HFFc6 (cell line): Measurements from ENCODE around the gene DUSP9. TPM values are rescaled to one million over a fixed set of nuclear protein-coding genes. Genes with fewer than 3 reads are reported as not detected.
"Not testable (repeated sequence)": the region's sequence is repeated elsewhere in the genome, so short reads cannot be mapped to it uniquely, and the experiment has no call there.

Experiments
- DNase-seq: peaks from one replicate; pipeline ENCODE4 v3.0.0-alpha.2; 2018
- H3K27ac Mint-ChIP-seq: 2 replicates; pipeline ENCODE4 v1.8.0; 2020; ENCODE audit warnings: mild to moderate bottlenecking, mixed read lengths
- H3K27me3 Mint-ChIP-seq: 2 replicates; pipeline ENCODE4 v1.8.0; 2021; ENCODE audit warnings: mild to moderate bottlenecking, moderate library complexity, mixed read lengths; ENCODE audit not compliant: insufficient read depth
- H3K36me3 Mint-ChIP-seq: 2 replicates; pipeline ENCODE4 v1.8.0; 2021; ENCODE audit warnings: low read depth, mixed read lengths
- H3K4me1 Mint-ChIP-seq: 2 replicates; pipeline ENCODE4 v1.8.0; 2020; ENCODE audit warnings: low read depth, mixed read lengths
- H3K4me3 Mint-ChIP-seq: 2 replicates; pipeline ENCODE4 v1.8.0; 2020; ENCODE audit warnings: mild to moderate bottlenecking, moderate library complexity, mixed read lengths
- H3K9me3 Mint-ChIP-seq: 2 replicates; pipeline ENCODE4 v1.8.0; 2020; ENCODE audit warnings: mild to moderate bottlenecking, mixed read lengths
- total RNA-seq, 6 experiments: library from RNA; stranded (reverse); fragmentation: NEBNext Ultra II Directional; extraction: Animal tissue kit (Norgen Biotek cat#: 25700); gene quantifications; 2 replicates in 1 of 6; 3 replicates in 5 of 6; pipeline ENCODE4 v1.2.3, GENCODE V29; 2021
- TF ChIP-seq, protein P1 (sequence below): fragments of 200-600 bp; sonication (generic); IDR thresholded peaks from 2 replicates; pipeline ENCODE4 v1.5.0; 2021; ENCODE audit warnings: antibody characterized with exemption, mild to moderate bottlenecking

DUSP9 gene
- total RNA-seq, 6 experiments from 2014 or later: not detected

DNA sequence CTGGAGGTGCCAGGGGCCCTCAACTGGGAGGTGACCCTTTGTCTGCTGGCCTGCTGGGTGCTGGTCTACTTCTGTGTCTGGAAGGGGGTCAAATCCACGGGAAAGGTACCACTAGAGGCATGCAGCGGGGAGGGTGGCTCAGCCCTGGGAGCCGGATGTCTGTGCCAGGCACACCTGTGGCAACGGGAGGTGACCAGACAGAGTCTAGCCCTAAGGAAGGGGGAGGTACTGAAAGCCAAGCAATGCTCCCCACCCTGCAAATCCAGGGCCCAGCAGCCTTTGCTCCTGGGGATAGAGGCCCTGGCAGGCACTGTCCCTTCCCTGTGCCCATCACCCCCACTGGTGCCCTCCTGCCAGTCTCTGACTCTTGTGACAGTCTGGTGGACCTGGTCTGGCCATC is 45.0 kb downstream of the DUSP9 start:
- no peak overlapping the region for H3K27ac Mint-ChIP-seq
- no peaks in the 10 kb centered on the region for H3K36me3 Mint-ChIP-seq
- H3K4me3 Mint-ChIP-seq: no peak overlapping the region
- DNase-seq: no peak
- H3K27me3 Mint-ChIP-seq: peaks cover 4% of the 10 kb centered on the region; the same call in 1 of the 2 replicates
- TF ChIP-seq, protein P1, sequence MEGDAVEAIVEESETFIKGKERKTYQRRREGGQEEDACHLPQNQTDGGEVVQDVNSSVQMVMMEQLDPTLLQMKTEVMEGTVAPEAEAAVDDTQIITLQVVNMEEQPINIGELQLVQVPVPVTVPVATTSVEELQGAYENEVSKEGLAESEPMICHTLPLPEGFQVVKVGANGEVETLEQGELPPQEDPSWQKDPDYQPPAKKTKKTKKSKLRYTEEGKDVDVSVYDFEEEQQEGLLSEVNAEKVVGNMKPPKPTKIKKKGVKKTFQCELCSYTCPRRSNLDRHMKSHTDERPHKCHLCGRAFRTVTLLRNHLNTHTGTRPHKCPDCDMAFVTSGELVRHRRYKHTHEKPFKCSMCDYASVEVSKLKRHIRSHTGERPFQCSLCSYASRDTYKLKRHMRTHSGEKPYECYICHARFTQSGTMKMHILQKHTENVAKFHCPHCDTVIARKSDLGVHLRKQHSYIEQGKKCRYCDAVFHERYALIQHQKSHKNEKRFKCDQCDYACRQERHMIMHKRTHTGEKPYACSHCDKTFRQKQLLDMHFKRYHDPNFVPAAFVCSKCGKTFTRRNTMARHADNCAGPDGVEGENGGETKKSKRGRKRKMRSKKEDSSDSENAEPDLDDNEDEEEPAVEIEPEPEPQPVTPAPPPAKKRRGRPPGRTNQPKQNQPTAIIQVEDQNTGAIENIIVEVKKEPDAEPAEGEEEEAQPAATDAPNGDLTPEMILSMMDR: no peak
- H3K4me1 Mint-ChIP-seq: no peaks in the 10 kb centered on the region; the same call in 1 of the 2 replicates
- H3K9me3 Mint-ChIP-seq: no peaks in the 10 kb centered on the region

DNA sequence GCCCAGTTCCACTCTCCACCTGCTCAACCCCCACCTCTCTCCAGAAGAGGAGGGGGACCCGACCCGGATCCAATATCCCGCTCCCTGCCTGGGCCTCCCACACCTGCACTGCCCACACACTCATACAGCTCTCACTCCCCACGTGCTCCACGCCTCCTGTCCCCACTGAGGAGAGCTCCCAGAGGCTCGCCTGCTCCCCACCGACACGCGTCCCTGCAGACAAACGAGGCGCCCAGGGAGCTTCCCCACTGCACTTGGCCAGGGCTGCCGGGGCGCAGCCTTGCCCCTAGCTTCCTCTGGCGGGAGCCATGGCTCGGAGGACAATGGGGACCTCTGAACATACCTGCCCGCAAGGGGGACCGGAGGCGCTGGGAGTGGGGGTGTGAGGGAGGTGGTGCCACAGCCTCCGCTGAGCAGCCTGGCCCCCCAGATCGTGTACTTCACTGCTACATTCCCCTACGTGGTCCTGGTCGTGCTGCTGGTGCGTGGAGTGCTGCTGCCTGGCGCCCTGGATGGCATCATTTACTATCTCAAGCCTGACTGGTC is 45.7 kb downstream of the DUSP9 start:
- Mint-ChIP-seq H3K27ac (no peak overlapping the region), H3K9me3 (no peaks in the 10 kb centered on the region), H3K36me3 (no peaks in the 10 kb centered on the region), H3K27me3 (peaks cover 4% of the 10 kb centered on the region; the same call in 1 of the 2 replicates), H3K4me1 (peaks cover 7% of the 10 kb centered on the region; the same call in 1 of the 2 replicates), H3K4me3 (no peak overlapping the region)
- TF ChIP-seq, protein P1: no peak
- DNase-seq: no peak

DNA sequence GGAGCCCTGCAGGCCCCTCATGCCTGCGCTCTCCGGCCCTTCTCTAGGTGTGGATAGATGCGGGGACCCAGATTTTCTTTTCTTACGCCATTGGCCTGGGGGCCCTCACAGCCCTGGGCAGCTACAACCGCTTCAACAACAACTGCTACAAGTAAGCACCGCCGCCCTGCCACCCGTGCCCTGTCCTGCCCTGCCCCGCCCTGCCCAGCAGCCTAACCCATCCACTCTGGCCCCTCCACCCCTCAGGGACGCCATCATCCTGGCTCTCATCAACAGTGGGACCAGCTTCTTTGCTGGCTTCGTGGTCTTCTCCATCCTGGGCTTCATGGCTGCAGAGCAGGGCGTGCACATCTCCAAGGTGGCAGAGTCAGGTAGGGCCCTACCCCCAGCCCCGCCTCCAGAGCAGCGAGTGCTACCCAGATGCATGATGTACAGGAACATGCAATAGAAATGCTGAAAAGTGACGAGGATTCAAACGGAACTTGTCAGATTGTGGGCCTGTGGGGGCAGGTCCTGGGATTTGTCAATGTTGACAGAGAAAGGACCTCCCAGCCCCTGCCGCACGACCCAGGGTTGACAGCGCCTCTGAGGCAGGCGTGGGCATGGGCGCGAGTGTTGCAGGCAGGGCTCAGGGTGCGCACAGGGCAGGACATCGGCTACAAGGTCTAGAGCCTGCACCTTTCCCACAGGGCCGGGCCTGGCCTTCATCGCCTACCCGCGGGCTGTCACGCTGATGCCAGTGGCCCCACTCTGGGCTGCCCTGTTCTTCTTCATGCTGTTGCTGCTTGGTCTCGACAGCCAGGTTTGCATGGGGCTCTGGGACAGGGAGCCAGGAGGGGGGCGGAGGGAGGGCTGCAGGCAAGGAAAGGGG is 46.4 kb downstream of the DUSP9 start:
- peaks cover 4% of the 10 kb centered on the region; the same call in 1 of the 2 replicates for H3K27me3 Mint-ChIP-seq
- no peak overlapping the region for H3K27ac Mint-ChIP-seq
- H3K4me1 Mint-ChIP-seq: peaks cover 8% of the 10 kb centered on the region; the same call in 1 of the 2 replicates
- no peaks in the 10 kb centered on the region for H3K9me3 Mint-ChIP-seq
- H3K36me3 Mint-ChIP-seq: no peaks in the 10 kb centered on the region
- no peak for DNase-seq
- TF ChIP-seq, protein P1: no peak
- no peak overlapping the region for H3K4me3 Mint-ChIP-seq

DNA sequence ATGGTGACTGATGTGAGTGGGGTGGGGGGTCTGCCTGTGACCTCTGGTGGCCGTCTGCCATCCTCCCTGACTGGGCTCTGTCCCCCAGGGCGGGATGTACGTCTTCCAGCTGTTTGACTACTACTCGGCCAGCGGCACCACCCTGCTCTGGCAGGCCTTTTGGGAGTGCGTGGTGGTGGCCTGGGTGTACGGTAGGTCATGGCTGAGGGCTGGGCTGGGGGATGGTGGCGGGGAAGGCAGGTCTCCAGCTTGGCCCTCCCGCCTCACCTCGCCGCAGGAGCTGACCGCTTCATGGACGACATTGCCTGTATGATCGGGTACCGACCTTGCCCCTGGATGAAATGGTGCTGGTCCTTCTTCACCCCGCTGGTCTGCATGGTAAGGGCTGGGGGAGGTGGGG is 47.3 kb downstream of the DUSP9 start:
- H3K4me3 Mint-ChIP-seq, H3K27ac Mint-ChIP-seq, DNase-seq, H3K4me1 Mint-ChIP-seq, H3K36me3 Mint-ChIP-seq, H3K27me3 Mint-ChIP-seq, H3K9me3 Mint-ChIP-seq: not testable (repeated sequence)

DNA sequence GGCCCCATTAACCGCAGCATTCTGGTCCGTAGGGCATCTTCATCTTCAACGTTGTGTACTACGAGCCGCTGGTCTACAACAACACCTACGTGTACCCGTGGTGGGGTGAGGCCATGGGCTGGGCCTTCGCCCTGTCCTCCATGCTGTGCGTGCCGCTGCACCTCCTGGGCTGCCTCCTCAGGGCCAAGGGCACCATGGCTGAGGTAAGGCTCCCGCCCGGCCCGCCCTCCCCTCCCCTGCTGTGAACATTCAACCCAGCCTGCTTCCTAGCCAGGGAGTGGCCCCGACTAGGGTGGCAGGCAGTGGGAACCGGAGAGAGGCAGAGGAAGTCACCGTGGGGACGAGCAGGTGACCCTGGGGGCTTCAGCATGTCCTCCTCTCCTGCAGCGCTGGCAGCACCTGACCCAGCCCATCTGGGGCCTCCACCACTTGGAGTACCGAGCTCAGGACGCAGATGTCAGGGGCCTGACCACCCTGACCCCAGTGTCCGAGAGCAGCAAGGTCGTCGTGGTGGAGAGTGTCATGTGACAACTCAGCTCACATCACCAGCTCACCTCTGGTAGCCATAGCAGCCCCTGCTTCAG is 47.8 kb downstream of the DUSP9 start:
- H3K4me1 Mint-ChIP-seq: peaks cover 8% of the 10 kb centered on the region; the same call in 1 of the 2 replicates
- H3K36me3 Mint-ChIP-seq: no peaks in the 10 kb centered on the region
- no peaks in the 10 kb centered on the region for H3K9me3 Mint-ChIP-seq
- TF ChIP-seq, protein P1: no peak
- H3K27me3 Mint-ChIP-seq: peaks cover 5% of the 10 kb centered on the region
- H3K4me3 Mint-ChIP-seq: no peak overlapping the region
- no peak for DNase-seq
- no peak overlapping the region for H3K27ac Mint-ChIP-seq

DNA sequence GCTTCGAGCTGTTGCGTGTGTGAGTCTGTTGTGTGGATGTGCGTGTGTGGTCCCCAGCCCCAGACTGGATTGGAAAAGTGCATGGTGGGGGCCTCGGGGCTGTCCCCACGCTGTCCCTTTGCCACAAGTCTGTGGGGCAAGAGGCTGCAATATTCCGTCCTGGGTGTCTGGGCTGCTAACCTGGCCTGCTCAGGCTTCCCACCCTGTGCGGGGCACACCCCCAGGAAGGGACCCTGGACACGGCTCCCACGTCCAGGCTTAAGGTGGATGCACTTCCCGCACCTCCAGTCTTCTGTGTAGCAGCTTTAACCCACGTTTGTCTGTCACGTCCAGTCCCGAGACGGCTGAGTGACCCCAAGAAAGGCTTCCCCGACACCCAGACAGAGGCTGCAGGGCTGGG is 49.1 kb downstream of the DUSP9 start:
- Mint-ChIP-seq H3K4me1 (peaks cover 8% of the 10 kb centered on the region; the same call in 1 of the 2 replicates), H3K4me3 (no peak overlapping the region), H3K27me3 (peaks cover 5% of the 10 kb centered on the region), H3K36me3 (no peaks in the 10 kb centered on the region), H3K27ac (no peak overlapping the region), H3K9me3 (no peaks in the 10 kb centered on the region)
- no peak for DNase-seq
- TF ChIP-seq, protein P1: no peak

DNA sequence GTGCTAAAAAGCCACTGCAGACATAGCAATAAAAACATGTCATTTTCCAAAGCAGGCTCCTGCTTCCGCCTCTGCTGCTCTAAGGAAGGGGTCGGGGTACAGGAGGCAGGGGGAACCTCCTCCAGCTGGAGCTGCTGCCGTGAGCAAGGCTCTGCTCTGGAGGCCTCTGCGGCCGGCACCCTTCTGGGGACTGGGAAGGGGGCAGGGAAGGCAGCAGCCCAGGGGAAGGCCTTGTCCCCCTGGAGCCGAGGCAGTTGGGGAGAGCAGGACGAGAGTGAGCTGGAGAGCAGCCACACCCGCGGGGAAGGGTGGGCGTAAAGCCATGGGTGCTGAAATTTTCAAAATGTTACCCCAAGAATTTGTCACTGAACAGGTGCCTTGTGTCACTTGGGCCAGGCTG is 49.5 kb downstream of the DUSP9 start:
- H3K36me3 Mint-ChIP-seq, H3K4me1 Mint-ChIP-seq, H3K27ac Mint-ChIP-seq, H3K9me3 Mint-ChIP-seq, H3K4me3 Mint-ChIP-seq, H3K27me3 Mint-ChIP-seq, DNase-seq: not testable (repeated sequence)

DNA sequence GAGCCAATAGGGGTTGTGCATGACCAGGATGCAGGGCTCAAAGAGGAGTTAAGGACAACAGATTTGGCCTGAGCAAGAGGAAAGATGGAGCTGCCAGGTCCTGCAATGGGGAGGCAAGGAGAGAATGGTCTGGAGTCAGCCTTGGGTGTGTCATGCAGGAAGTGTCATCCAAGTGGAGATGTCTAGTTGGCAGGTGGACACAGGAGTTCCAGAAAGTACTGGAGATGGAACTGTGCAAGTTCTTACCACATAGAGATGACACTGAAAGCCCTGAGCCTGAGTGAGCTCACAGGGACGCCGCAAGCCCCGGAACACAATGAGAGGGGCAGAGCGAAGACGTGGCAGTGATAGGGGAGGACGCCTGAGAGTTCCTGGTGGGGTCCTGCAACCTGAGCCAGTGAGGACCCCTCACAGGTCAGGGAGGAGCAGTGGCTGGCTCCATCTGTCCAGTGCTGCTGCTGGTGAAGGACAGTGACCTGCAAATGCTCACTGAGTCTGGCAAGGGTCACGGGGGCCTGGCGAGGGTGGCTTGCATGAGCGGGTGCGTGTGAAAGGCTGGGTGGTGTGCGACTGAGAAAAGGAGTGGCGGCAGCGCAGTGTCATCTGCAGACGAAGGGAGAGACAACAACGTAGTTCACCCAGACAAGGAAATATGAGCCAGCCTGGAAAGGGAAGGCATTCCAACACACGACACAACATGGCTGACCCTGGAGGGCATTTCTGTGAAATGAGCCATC is 50.2 kb downstream of the DUSP9 start:
- not testable (repeated sequence) for H3K36me3 Mint-ChIP-seq, H3K4me1 Mint-ChIP-seq, H3K4me3 Mint-ChIP-seq, H3K27me3 Mint-ChIP-seq, H3K9me3 Mint-ChIP-seq, DNase-seq, H3K27ac Mint-ChIP-seq
